ENCODE measurements around the gene MATN1. TPM values are rescaled to one million over a fixed set of nuclear protein-coding genes. Genes with fewer than 3 reads are reported as not detected.

MATN1 gene
- total RNA-seq, 2 experiments from 2014 or later = 0.28 to 0.42 TPM

DNA sequence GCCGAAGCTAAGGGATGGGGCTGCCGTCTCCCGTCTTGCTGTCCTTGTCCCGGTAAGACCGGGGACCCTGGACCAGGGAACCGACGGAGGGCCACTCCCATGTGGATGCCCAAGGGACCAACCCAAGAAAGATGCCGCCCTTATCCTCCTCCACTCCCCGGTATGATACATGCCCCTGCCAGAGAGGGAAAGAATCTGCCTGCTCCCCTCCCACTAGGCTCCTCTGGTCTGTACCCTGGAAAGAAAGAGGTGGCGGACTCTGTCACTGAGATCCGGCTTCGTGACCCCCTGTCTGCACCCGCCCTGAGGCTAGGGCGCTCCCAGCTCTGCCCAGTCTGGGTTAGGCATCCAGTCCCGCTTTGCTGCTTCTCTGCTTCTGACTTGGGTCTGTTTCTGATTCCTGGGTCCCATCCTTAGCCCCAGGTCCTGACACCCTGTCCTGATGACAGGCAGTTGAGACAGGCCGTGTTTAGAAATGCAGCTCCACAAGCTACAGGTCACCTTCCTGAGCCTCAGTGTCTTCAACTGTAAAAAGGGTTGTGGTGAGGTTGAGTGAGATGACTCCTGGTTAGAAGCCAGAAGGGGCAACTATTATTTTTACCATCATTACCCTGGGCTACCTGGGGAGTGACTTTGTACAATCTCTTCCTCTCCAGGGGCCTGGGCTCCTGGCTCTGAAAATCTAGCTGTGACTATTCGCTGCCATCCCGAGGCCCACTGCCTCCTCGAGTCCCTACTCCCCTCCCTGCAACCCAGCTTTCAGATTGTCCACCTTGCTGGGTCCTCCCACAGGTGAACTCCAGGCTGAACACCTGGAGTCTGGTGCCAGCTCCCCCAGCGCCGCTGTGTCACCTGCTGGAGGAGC, 3.7 kb downstream of the MATN1 start:
- H4K20me1 ChIP-seq (ENCODE audit: insufficient read depth, low read length) = no peaks in the 10 kb centered on the region
- TF ChIP-seq EZH2phosphoT487 (IDR thresholded peaks at IDR 0.05; ENCODE audit: borderline replicate concordance, low read depth, low read length) = no peak
- TF ChIP-seq, protein P1, sequence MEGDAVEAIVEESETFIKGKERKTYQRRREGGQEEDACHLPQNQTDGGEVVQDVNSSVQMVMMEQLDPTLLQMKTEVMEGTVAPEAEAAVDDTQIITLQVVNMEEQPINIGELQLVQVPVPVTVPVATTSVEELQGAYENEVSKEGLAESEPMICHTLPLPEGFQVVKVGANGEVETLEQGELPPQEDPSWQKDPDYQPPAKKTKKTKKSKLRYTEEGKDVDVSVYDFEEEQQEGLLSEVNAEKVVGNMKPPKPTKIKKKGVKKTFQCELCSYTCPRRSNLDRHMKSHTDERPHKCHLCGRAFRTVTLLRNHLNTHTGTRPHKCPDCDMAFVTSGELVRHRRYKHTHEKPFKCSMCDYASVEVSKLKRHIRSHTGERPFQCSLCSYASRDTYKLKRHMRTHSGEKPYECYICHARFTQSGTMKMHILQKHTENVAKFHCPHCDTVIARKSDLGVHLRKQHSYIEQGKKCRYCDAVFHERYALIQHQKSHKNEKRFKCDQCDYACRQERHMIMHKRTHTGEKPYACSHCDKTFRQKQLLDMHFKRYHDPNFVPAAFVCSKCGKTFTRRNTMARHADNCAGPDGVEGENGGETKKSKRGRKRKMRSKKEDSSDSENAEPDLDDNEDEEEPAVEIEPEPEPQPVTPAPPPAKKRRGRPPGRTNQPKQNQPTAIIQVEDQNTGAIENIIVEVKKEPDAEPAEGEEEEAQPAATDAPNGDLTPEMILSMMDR (conservative IDR thresholded peaks at IDR 0.05; ENCODE audit: low read length) = peak; percentile 46
- H3K9me3 ChIP-seq (ENCODE audit: low read length) = peaks cover 10% of the 10 kb centered on the region; the same call in 1 of the 2 replicates
- H3K4me2 ChIP-seq (ENCODE audit: low read length) = peak overlapping the region; percentile 98
- no peak overlapping the region; the same call in 1 of the 2 replicates for H2AFZ ChIP-seq (ENCODE audit: low read length)
- intact Hi-C loops (cut with micrococcal nuclease; ENCODE audit: unreplicated experiment) = loop anchor here (1.0 kb wide), 4 partner anchors 35 to 210 kb away; no protein-coding TSS in a partner anchor
- CTCF ChIA-PET (ENCODE audit: unreplicated experiment) = interaction anchor here (0.6 to 4.0 kb wide), 10 partner anchors 11 to 193 kb away, joined by 3 to 61 read pairs (median 7); no protein-coding TSS in a partner anchor
- H3K79me2 ChIP-seq (ENCODE audit: insufficient read depth, low read depth, low read length) = no peaks in the 10 kb centered on the region
- POLR2A ChIA-PET = interaction anchor here (0.8 to 2.5 kb wide), 7 partner anchors 10 to 60 kb away, joined by 3 to 12 read pairs (median 9); no protein-coding TSS in a partner anchor
- DNase-seq (ENCODE audit: low spot score) = no peak
- peak overlapping the region; percentile 80 for H3K4me3 ChIP-seq (ENCODE audit: low read depth, low read length, poor library complexity, severe bottlenecking)
- BruUV-seq (replicated peaks) = TSS peak; percentile 52
- no peaks in the 10 kb centered on the region for H3K36me3 ChIP-seq (ENCODE audit: insufficient read depth, low read length)
- H3K4me1 ChIP-seq (ENCODE audit: insufficient read depth, low read length, poor library complexity, severe bottlenecking) = peaks cover 28% of the 10 kb centered on the region
- H3K27ac ChIP-seq (ENCODE audit: low read depth, low read length, poor library complexity, severe bottlenecking) = no peak overlapping the region
- no peaks in the 10 kb centered on the region for H3K9me2 ChIP-seq (ENCODE audit: insufficient read depth, low read length)

GRCh38 chr1:30718636-30719405, 4.6 kb downstream of the MATN1 start:
- DNase-seq (ENCODE audit: low spot score) = peak; percentile 83
- ChIA-PET POLR2A (interaction anchor here (0.6 to 2.5 kb wide), 13 partner anchors 11 to 1033 kb away, joined by 3 to 12 read pairs (median 3); partner anchors contain the start of gene LAPTM5), CTCF (ENCODE audit: unreplicated experiment) (interaction anchor here (0.6 to 4.0 kb wide), 6 partner anchors 11 to 60 kb away, joined by 3 to 61 read pairs (median 4); no protein-coding TSS in a partner anchor)
- BruUV-seq (replicated peaks) = no TSS peak
- TF ChIP-seq, protein P1 (conservative IDR thresholded peaks at IDR 0.05; ENCODE audit: low read length) = peak; percentile 96
- TF ChIP-seq EZH2phosphoT487 (IDR thresholded peaks at IDR 0.05; ENCODE audit: borderline replicate concordance, low read depth, low read length) = no peak
- peak overlapping the region; percentile 80 for H3K4me3 ChIP-seq (ENCODE audit: low read depth, low read length, poor library complexity, severe bottlenecking)
- no peaks in the 10 kb centered on the region for H4K20me1 ChIP-seq (ENCODE audit: insufficient read depth, low read length)
- H3K27ac ChIP-seq (ENCODE audit: low read depth, low read length, poor library complexity, severe bottlenecking) = peak overlapping the region; percentile 40
- peaks cover 28% of the 10 kb centered on the region for H3K4me1 ChIP-seq (ENCODE audit: insufficient read depth, low read length, poor library complexity, severe bottlenecking)
- no peaks in the 10 kb centered on the region for H3K79me2 ChIP-seq (ENCODE audit: insufficient read depth, low read depth, low read length)
- no peaks in the 10 kb centered on the region for H3K36me3 ChIP-seq (ENCODE audit: insufficient read depth, low read length)
- H3K4me2 ChIP-seq (ENCODE audit: low read length) = peak overlapping the region; percentile 98
- no peaks in the 10 kb centered on the region for H3K9me2 ChIP-seq (ENCODE audit: insufficient read depth, low read length)
- intact Hi-C loops (cut with micrococcal nuclease; ENCODE audit: unreplicated experiment) = loop anchor here (1.0 kb wide), 3 partner anchors 60 to 210 kb away; no protein-coding TSS in a partner anchor
- peak overlapping the region; percentile 93 for H2AFZ ChIP-seq (ENCODE audit: low read length)
- peaks cover 10% of the 10 kb centered on the region; the same call in 1 of the 2 replicates for H3K9me3 ChIP-seq (ENCODE audit: low read length)

Data from OCI-LY7 (cell line).